ENCODE data around the gene FZD10.

Gene FZD10

GRCh38 chr12:130199581-130200390 lies 37.5 kb downstream of the FZD10 start:
- Histone ChIP-seq H3K9me3 (ENCODE audit: control insufficient read depth, low read length) (peaks cover 13% of the 10 kb centered on the region), H3K36me3 (ENCODE audit: control insufficient read depth, insufficient read depth, low read length, severe bottlenecking) (no peaks in the 10 kb centered on the region), H3K9ac (ENCODE audit: low read length) (no peak overlapping the region), H3K27me3 (replicated peaks; ENCODE audit: control insufficient read depth, insufficient read depth, low read length) (peaks cover 16% of the 10 kb centered on the region), H3K4me3 (ENCODE audit: low read length) (no peak overlapping the region), H3K4me1 (ENCODE audit: control insufficient read depth, insufficient read depth, low read length) (no peaks in the 10 kb centered on the region)
- no peak for DNase-seq (ENCODE audit: low read depth)

- DNase-seq (ENCODE audit: low read depth) = no peak
- Histone ChIP-seq H3K9ac (ENCODE audit: low read length) (no peak overlapping the region), H3K4me1 (ENCODE audit: control insufficient read depth, insufficient read depth, low read length) (no peaks in the 10 kb centered on the region), H3K9me3 (ENCODE audit: control insufficient read depth, low read length) (peaks cover 13% of the 10 kb centered on the region), H3K27me3 (replicated peaks; ENCODE audit: control insufficient read depth, insufficient read depth, low read length) (peaks cover 12% of the 10 kb centered on the region), H3K4me3 (ENCODE audit: low read length) (no peak overlapping the region), H3K36me3 (ENCODE audit: control insufficient read depth, insufficient read depth, low read length, severe bottlenecking) (no peaks in the 10 kb centered on the region)
These were observed 38.2 kb downstream of the FZD10 start for GRCh38 chr12:130200445-130200844.

GRCh38 chr12:130201037-130201436 lies 38.8 kb downstream of the FZD10 start:
- Histone ChIP-seq H3K36me3 (ENCODE audit: control insufficient read depth, insufficient read depth, low read length, severe bottlenecking) (no peaks in the 10 kb centered on the region), H3K27me3 (replicated peaks; ENCODE audit: control insufficient read depth, insufficient read depth, low read length) (peaks cover 12% of the 10 kb centered on the region), H3K9ac (ENCODE audit: low read length) (no peak overlapping the region), H3K4me3 (ENCODE audit: low read length) (no peak overlapping the region), H3K4me1 (ENCODE audit: control insufficient read depth, insufficient read depth, low read length) (no peaks in the 10 kb centered on the region), H3K9me3 (ENCODE audit: control insufficient read depth, low read length) (peaks cover 15% of the 10 kb centered on the region)
- no peak for DNase-seq (ENCODE audit: low read depth)

- DNase-seq (ENCODE audit: low read depth) = no peak
- no peaks in the 10 kb centered on the region for H3K4me1 ChIP-seq (ENCODE audit: control insufficient read depth, insufficient read depth, low read length)
- H3K27me3 ChIP-seq (replicated peaks; ENCODE audit: control insufficient read depth, insufficient read depth, low read length) = peaks cover 12% of the 10 kb centered on the region
- no peak overlapping the region for H3K9ac ChIP-seq (ENCODE audit: low read length)
- H3K9me3 ChIP-seq (ENCODE audit: control insufficient read depth, low read length) = peaks cover 19% of the 10 kb centered on the region
- no peak overlapping the region for H3K4me3 ChIP-seq (ENCODE audit: low read length)
- H3K36me3 ChIP-seq (ENCODE audit: control insufficient read depth, insufficient read depth, low read length, severe bottlenecking) = no peaks in the 10 kb centered on the region
These were observed 39.9 kb downstream of the FZD10 start for GRCh38 chr12:130202201-130202600.

GRCh38 chr12:130203151-130203550 lies 40.9 kb downstream of the FZD10 start:
- Histone ChIP-seq H3K9ac (ENCODE audit: low read length) (no peak overlapping the region), H3K9me3 (ENCODE audit: control insufficient read depth, low read length) (peaks cover 19% of the 10 kb centered on the region), H3K36me3 (ENCODE audit: control insufficient read depth, insufficient read depth, low read length, severe bottlenecking) (no peaks in the 10 kb centered on the region), H3K27me3 (replicated peaks; ENCODE audit: control insufficient read depth, insufficient read depth, low read length) (peaks cover 12% of the 10 kb centered on the region), H3K4me3 (ENCODE audit: low read length) (no peak overlapping the region), H3K4me1 (ENCODE audit: control insufficient read depth, insufficient read depth, low read length) (no peaks in the 10 kb centered on the region)
- no peak for DNase-seq (ENCODE audit: low read depth)

GRCh38 chr12:130204541-130204953 lies 42.3 kb downstream of the FZD10 start:
- Histone ChIP-seq H3K36me3 (ENCODE audit: control insufficient read depth, insufficient read depth, low read length, severe bottlenecking) (no peaks in the 10 kb centered on the region), H3K9ac (ENCODE audit: low read length) (no peak overlapping the region), H3K27me3 (replicated peaks; ENCODE audit: control insufficient read depth, insufficient read depth, low read length) (peaks cover 3% of the 10 kb centered on the region), H3K4me1 (ENCODE audit: control insufficient read depth, insufficient read depth, low read length) (no peaks in the 10 kb centered on the region), H3K4me3 (ENCODE audit: low read length) (no peak overlapping the region), H3K9me3 (ENCODE audit: control insufficient read depth, low read length) (peaks cover 25% of the 10 kb centered on the region)
- no peak for DNase-seq (ENCODE audit: low read depth)

GRCh38 chr12:130205495-130205894 lies 43.2 kb downstream of the FZD10 start:
- DNase-seq (ENCODE audit: low read depth) = no peak
- Histone ChIP-seq H3K9me3 (ENCODE audit: control insufficient read depth, low read length) (peaks cover 25% of the 10 kb centered on the region), H3K9ac (ENCODE audit: low read length) (no peak overlapping the region), H3K36me3 (ENCODE audit: control insufficient read depth, insufficient read depth, low read length, severe bottlenecking) (no peaks in the 10 kb centered on the region), H3K4me1 (ENCODE audit: control insufficient read depth, insufficient read depth, low read length) (no peaks in the 10 kb centered on the region), H3K27me3 (replicated peaks; ENCODE audit: control insufficient read depth, insufficient read depth, low read length) (no peaks in the 10 kb centered on the region), H3K4me3 (ENCODE audit: low read length) (no peak overlapping the region)

- Histone ChIP-seq H3K36me3 (ENCODE audit: control insufficient read depth, insufficient read depth, low read length, severe bottlenecking) (no peaks in the 10 kb centered on the region), H3K4me3 (ENCODE audit: low read length) (peak overlapping the region; percentile 17), H3K9ac (ENCODE audit: low read length) (no peak overlapping the region), H3K4me1 (ENCODE audit: control insufficient read depth, insufficient read depth, low read length) (no peaks in the 10 kb centered on the region), H3K27me3 (replicated peaks; ENCODE audit: control insufficient read depth, insufficient read depth, low read length) (no peaks in the 10 kb centered on the region), H3K9me3 (ENCODE audit: control insufficient read depth, low read length) (peaks cover 6% of the 10 kb centered on the region)
- DNase-seq (ENCODE audit: low read depth) = no peak
These were observed 50.2 kb downstream of the FZD10 start for GRCh38 chr12:130212384-130212989.

- Histone ChIP-seq H3K4me3 (ENCODE audit: low read length) (no peak overlapping the region), H3K27me3 (replicated peaks; ENCODE audit: control insufficient read depth, insufficient read depth, low read length) (no peaks in the 10 kb centered on the region), H3K36me3 (ENCODE audit: control insufficient read depth, insufficient read depth, low read length, severe bottlenecking) (no peaks in the 10 kb centered on the region), H3K9me3 (ENCODE audit: control insufficient read depth, low read length) (peaks cover 6% of the 10 kb centered on the region), H3K4me1 (ENCODE audit: control insufficient read depth, insufficient read depth, low read length) (no peaks in the 10 kb centered on the region), H3K9ac (ENCODE audit: low read length) (no peak overlapping the region)
- DNase-seq (ENCODE audit: low read depth) = no peak
These were observed 51.0 kb downstream of the FZD10 start for GRCh38 chr12:130213249-130213648.

GRCh38 chr12:130214686-130215395 lies 52.6 kb downstream of the FZD10 start:
- Histone ChIP-seq H3K4me1 (ENCODE audit: control insufficient read depth, insufficient read depth, low read length) (no peaks in the 10 kb centered on the region), H3K9me3 (ENCODE audit: control insufficient read depth, low read length) (no peaks in the 10 kb centered on the region), H3K4me3 (ENCODE audit: low read length) (no peak overlapping the region), H3K9ac (ENCODE audit: low read length) (no peak overlapping the region), H3K27me3 (replicated peaks; ENCODE audit: control insufficient read depth, insufficient read depth, low read length) (no peaks in the 10 kb centered on the region), H3K36me3 (ENCODE audit: control insufficient read depth, insufficient read depth, low read length, severe bottlenecking) (no peaks in the 10 kb centered on the region)
- no peak for DNase-seq (ENCODE audit: low read depth)
